DMS53 treated with DMSO at 0.1 percent for 48 hours (cell line): ENCODE results near the gene IL20RA.
"Not testable (repeated sequence)": the region's sequence is repeated elsewhere in the genome, so short reads cannot be mapped to it uniquely, and the experiment has no call there.

Source experiments
- DNase-seq: peaks from one replicate; lab custom pipeline; 2025; ENCODE audit not compliant: unreplicated experiment; lab: John Stamatoyannopoulos, UW

The IL20RA gene

GRCh38 chr6:137044366-137045221 lies at the start of gene IL20RA:
IL20RA (minus strand) TSS chr6:137044965; CDS start chr6:137044728, 237 bp downstream.
- DNase-seq: peak; percentile 16

- no peak for DNase-seq
Observed at GRCh38 chr6:137093183-137094069, 48.7 kb upstream of the IL20RA start.

- no peak for DNase-seq
Observed at GRCh38 chr6:137092018-137092417, 47.3 kb upstream of the IL20RA start.

GRCh38 chr6:137089305-137089704 lies 44.5 kb upstream of the IL20RA start:
- DNase-seq: no peak

- no peak for DNase-seq
Observed at GRCh38 chr6:137087902-137088301, 43.1 kb upstream of the IL20RA start.

- DNase-seq: peak; percentile 51
Observed at GRCh38 chr6:137086031-137086430, 41.3 kb upstream of the IL20RA start.

GRCh38 chr6:137084865-137085617 lies 40.3 kb upstream of the IL20RA start:
- no peak for DNase-seq

- DNase-seq: no peak
Observed at GRCh38 chr6:137084090-137084489, 39.3 kb upstream of the IL20RA start.

GRCh38 chr6:137081997-137082396 lies 37.2 kb upstream of the IL20RA start:
- no peak for DNase-seq

GRCh38 chr6:137080711-137081110 lies 35.9 kb upstream of the IL20RA start:
- DNase-seq: no peak

- peak; percentile 60 for DNase-seq
Observed at GRCh38 chr6:137076277-137077068, 31.7 kb upstream of the IL20RA start.

- DNase-seq: not testable (repeated sequence)
Observed at GRCh38 chr6:137075790-137076189, 31.0 kb upstream of the IL20RA start.

GRCh38 chr6:137070303-137070702 lies 25.5 kb upstream of the IL20RA start:
- DNase-seq: no peak

- DNase-seq: no peak
Observed at GRCh38 chr6:137067399-137067798, 22.6 kb upstream of the IL20RA start.

- DNase-seq: no peak
Observed at GRCh38 chr6:137058037-137058436, 13.3 kb upstream of the IL20RA start.

- DNase-seq: peak; percentile 12
Observed at GRCh38 chr6:137056121-137056880, 11.5 kb upstream of the IL20RA start.

GRCh38 chr6:137051790-137052472 lies 7.2 kb upstream of the IL20RA start:
- DNase-seq: peak; percentile 83

GRCh38 chr6:137049095-137049494 lies 4.3 kb upstream of the IL20RA start:
- no peak for DNase-seq

- DNase-seq: no peak
Observed at GRCh38 chr6:137046871-137047412, 2.2 kb upstream of the IL20RA start.
